ENCODE data around the gene KLHL30. TPM values are rescaled to one million over a fixed set of nuclear protein-coding genes. Genes with fewer than 3 reads are reported as not detected.

KLHL30 gene, protein sequence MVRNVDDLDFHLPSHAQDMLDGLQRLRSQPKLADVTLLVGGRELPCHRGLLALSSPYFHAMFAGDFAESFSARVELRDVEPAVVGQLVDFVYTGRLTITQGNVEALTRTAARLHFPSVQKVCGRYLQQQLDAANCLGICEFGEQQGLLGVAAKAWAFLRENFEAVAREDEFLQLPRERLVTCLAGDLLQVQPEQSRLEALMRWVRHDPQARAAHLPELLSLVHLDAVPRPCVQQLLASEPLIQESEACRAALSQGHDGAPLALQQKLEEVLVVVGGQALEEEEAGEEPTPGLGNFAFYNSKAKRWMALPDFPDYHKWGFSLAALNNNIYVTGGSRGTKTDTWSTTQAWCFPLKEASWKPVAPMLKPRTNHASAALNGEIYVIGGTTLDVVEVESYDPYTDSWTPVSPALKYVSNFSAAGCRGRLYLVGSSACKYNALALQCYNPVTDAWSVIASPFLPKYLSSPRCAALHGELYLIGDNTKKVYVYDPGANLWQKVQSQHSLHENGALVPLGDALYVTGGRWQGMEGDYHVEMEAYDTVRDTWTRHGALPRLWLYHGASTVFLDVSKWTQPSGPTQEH
- total RNA-seq (2021; ENCODE audit: unreplicated experiment): 0.61 TPM
- polyA plus RNA-seq (2012): 0.53 and 0.55 TPM in 2 replicates
- Bru-seq, nascent RNA: percentile 22 among the genes with signal in this experiment
- percentile 20 among the genes with signal in this experiment for BruChase-seq, experiment 1, labeled RNA remaining after a 6-hour chase
- percentile 24 among the genes with signal in this experiment for BruChase-seq, experiment 2, labeled RNA remaining after a 2-hour chase
- long read RNA-seq, partial matches to known transcripts: 0 of 2 reads
- long read RNA-seq, other reads (novel, unspliced or antisense): 2 of 2 reads

DNA sequence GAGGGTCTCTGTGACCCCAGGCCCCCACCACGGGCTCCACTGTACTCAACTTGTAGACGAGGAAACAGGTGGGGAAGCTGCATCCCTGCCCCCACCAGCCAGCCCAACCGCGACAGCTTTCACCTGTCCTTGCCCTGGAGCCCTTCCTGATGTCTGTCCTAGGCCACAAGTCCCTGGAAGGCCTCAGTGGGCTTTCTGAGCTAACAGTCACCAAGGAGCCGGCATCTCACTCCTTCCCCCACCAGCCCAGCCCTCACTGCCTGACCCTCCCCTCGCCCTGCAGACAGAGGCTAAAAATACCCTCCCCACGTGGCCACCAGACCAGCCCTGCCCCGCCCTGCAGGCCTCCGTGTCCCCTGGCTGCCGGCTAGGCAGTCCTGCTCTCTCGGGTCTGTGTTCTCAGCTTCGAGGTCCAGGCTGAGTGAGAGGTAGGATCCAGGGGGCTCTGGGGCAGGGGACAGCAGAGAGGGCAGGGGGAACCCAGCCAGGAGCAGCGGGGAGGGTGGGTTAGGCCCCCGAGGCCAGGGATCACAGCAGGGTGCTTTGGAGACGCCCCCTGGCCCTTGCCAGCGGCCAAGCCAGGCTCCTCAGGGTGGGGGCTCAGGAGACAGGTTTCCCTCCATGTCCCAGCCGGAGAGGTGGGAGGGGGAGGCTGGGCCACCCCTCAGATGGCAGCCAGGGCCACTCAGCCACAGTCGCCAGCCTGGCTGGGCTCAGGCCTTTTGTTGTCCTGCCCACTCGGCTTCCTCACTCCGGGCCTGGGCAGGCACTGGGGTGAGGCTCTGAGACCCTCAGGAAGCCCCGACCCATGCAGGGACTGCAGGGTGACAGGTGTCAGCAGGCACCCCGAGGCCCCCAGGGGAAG is at the start of gene KLHL30:
Gene KLHL30 (plus strand): TSS at position 338 of the 865 bp plus-strand sequence. CDS start 2,087 bp downstream, outside the sequence.
- Histone ChIP-seq H3K36me3 (ENCODE audit: control insufficient read depth in 1 of 2, insufficient read depth in 2 of 2, low read length in 2 of 2) (no peaks in the 10 kb centered on the region), H3K9ac (ENCODE audit: low read length) (peak within 1 kb of the TSS; percentile 39), H2AFZ (ENCODE audit: low read depth, low read length, poor library complexity, severe bottlenecking) (no peak within 1 kb of the TSS), H3K27me3 (ENCODE audit: insufficient read depth, low read length) (no peaks in the 10 kb centered on the region), H4K20me1 (ENCODE audit: insufficient read depth) (no peaks in the 10 kb centered on the region), H3K27ac (ENCODE audit: low read depth, low read length) (peak within 1 kb of the TSS; percentile 42; the same call in 1 of the 2 replicates), H3K4me2 (ENCODE audit: low read length) (peak within 1 kb of the TSS; percentile 52), H3K4me1 (ENCODE audit: control insufficient read depth in 1 of 2, insufficient read depth in 2 of 2, low read length in 2 of 2) (peaks cover 42 to 52% of the 10 kb centered on the region in 2 experiments), H3K9me3 (ENCODE audit: control insufficient read depth in 1 of 2, insufficient read depth in 1 of 2, low read depth in 1 of 2, low read length in 2 of 2) (no peaks in the 10 kb centered on the region), H3K79me2 (ENCODE audit: insufficient read depth, low read length) (no peaks in the 10 kb centered on the region), H3K9me2 (ENCODE audit: insufficient read depth) (no peaks in the 10 kb centered on the region), H3K4me3 (replicated peaks in 1 of 2; ENCODE audit: low read depth in 1 of 2, low read length in 2 of 2) (peak within 1 kb of the TSS in 1 of 2 experiments; percentile 1; a peak in 1 of 4 replicates)
- ChIA-PET CTCF (interaction anchor here (1.0 to 1.3 kb wide), 3 partner anchors 14 to 280 kb away, joined by 3 to 6 read pairs (median 3); no protein-coding TSS in a partner anchor), POLR2A (no interaction called here), RAD21 (ENCODE audit: low non-redundant PET in 1 of 2, low total read pairs in 2 of 2, uncharacterized antibody in 2 of 2, unreplicated experiment in 2 of 2) (no interaction called here)
- TF ChIP-seq FOSL1 (IDR thresholded peaks at IDR 0.05; ENCODE audit: low read depth): no peak
- TF ChIP-seq ZFX (IDR thresholded peaks at IDR 0.05): 0 out of 2 replicates have a peak, but pooled peaks have one; percentile 26
- intact Hi-C loops (cut with micrococcal nuclease): no loop called here
- no TSS peak for BruUV-seq (replicated peaks)
- ATAC-seq (no peak), DNase-seq (ENCODE audit: low read depth, low spot score) (no peak)

DNA sequence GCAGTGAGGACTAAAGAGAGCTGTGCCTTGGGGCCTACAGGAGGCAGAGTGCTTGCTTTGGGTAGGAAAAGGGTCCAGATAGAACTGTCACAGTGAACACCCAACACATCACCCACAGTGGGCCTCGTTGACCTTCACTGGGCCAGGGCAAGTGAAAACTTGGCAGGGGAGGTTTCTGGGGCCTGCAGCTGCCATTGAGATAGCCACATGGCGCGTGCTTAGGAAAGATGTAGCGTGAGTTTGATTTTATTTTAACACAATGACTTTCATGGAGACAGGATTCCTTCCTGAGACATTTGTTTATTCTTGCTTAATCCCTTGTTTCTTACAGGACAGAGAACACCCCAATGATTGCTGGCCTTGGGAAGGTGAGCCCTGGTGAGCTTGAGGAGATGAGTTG is 47.6 kb upstream of the KLHL30 start:
- intact Hi-C loops (cut with micrococcal nuclease): no loop called here
- ATAC-seq (no peak), DNase-seq (ENCODE audit: low read depth, low spot score) (no peak)
- Histone ChIP-seq H3K27ac (ENCODE audit: low read depth, low read length) (no peak overlapping the region), H4K20me1 (ENCODE audit: insufficient read depth) (no peaks in the 10 kb centered on the region), H3K9me2 (ENCODE audit: insufficient read depth) (no peaks in the 10 kb centered on the region), H3K4me3 (replicated peaks in 1 of 2; ENCODE audit: low read depth in 1 of 2, low read length in 2 of 2) (no peak overlapping the region), H2AFZ (ENCODE audit: low read depth, low read length, poor library complexity, severe bottlenecking) (no peak overlapping the region), H3K9ac (ENCODE audit: low read length) (no peak overlapping the region), H3K4me1 (ENCODE audit: control insufficient read depth in 1 of 2, insufficient read depth in 2 of 2, low read length in 2 of 2) (no peaks in the 10 kb centered on the region), H3K9me3 (ENCODE audit: control insufficient read depth in 1 of 2, insufficient read depth in 1 of 2, low read depth in 1 of 2, low read length in 2 of 2) (no peaks in the 10 kb centered on the region), H3K36me3 (ENCODE audit: control insufficient read depth in 1 of 2, insufficient read depth in 2 of 2, low read length in 2 of 2) (peaks cover 0 to under 1% of the 10 kb centered on the region in 2 experiments; a peak in 2 of 4 replicates), H3K27me3 (ENCODE audit: insufficient read depth, low read length) (no peaks in the 10 kb centered on the region), H3K4me2 (ENCODE audit: low read length) (no peak overlapping the region), H3K79me2 (ENCODE audit: insufficient read depth, low read length) (no peaks in the 10 kb centered on the region)
- BruUV-seq (replicated peaks): no TSS peak
- POLR2A ChIA-PET: no interaction called here
- CTCF ChIA-PET: no interaction called here
- RAD21 ChIA-PET (ENCODE audit: low non-redundant PET in 1 of 2, low total read pairs in 2 of 2, uncharacterized antibody in 2 of 2, unreplicated experiment in 2 of 2): no interaction called here
- TF ChIP-seq FOSL1 (IDR thresholded peaks at IDR 0.05; ENCODE audit: low read depth) (no peak), POLR2AphosphoS5 (IDR thresholded peaks at IDR 0.05; ENCODE audit: low read depth, low read length) (no peak), EGR1 (IDR thresholded peaks at IDR 0.05; ENCODE audit: low read depth) (no peak), CEBPB (IDR thresholded peaks at IDR 0.05; ENCODE audit: low read depth) (no peak), RAD21 (IDR thresholded peaks at IDR 0.05; ENCODE audit: low read depth) (no peak), CBX3 (IDR thresholded peaks at IDR 0.05; ENCODE audit: low read depth) (no peak), TCF7L2 (IDR thresholded peaks at IDR 0.05; ENCODE audit: borderline replicate concordance, extremely low read depth, insufficient read depth, insufficient read length) (no peak), JUND (IDR thresholded peaks at IDR 0.05) (no peak), YY1 (IDR thresholded peaks at IDR 0.05; ENCODE audit: extremely low read depth, insufficient replicate concordance, low read depth, low read length) (no peak), SIN3A (IDR thresholded peaks at IDR 0.05; ENCODE audit: low read depth) (no peak)
- TF ChIP-seq, protein P1, sequence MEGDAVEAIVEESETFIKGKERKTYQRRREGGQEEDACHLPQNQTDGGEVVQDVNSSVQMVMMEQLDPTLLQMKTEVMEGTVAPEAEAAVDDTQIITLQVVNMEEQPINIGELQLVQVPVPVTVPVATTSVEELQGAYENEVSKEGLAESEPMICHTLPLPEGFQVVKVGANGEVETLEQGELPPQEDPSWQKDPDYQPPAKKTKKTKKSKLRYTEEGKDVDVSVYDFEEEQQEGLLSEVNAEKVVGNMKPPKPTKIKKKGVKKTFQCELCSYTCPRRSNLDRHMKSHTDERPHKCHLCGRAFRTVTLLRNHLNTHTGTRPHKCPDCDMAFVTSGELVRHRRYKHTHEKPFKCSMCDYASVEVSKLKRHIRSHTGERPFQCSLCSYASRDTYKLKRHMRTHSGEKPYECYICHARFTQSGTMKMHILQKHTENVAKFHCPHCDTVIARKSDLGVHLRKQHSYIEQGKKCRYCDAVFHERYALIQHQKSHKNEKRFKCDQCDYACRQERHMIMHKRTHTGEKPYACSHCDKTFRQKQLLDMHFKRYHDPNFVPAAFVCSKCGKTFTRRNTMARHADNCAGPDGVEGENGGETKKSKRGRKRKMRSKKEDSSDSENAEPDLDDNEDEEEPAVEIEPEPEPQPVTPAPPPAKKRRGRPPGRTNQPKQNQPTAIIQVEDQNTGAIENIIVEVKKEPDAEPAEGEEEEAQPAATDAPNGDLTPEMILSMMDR (IDR thresholded peaks at IDR 0.05 in 2 of 3, conservative IDR thresholded peaks at IDR 0.05 in 1 of 3; ENCODE audit: borderline replicate concordance in 1 of 3, insufficient read depth in 1 of 3, low read depth in 2 of 3, low read length in 2 of 3): no peak
- TF ChIP-seq, protein P2, sequence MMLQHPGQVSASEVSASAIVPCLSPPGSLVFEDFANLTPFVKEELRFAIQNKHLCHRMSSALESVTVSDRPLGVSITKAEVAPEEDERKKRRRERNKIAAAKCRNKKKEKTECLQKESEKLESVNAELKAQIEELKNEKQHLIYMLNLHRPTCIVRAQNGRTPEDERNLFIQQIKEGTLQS (IDR thresholded peaks at IDR 0.05): no peak
